Measurements from ENCODE around the gene TRIM24.

The TRIM24 gene

DNA sequence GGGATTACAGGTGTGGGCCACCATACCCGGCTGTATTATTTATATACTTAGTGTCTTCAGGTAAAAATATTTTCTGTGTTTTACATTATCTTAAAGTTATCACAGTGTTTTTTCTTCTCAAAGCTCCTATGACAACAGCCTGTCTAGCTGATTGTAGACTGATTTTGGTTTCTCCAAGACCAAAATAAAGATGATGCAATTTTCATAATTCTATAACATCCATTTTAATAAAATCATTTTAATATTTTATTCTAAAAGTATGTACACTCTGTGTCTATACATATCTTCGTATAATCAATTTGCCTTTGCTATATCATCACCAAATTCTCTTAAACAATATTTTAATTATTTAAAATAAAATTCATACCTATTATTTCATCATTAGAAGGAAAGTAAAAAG lies 108.6 kb downstream of the TRIM24 start:
- DNase-seq (ENCODE audit: low read depth in 1 of 2, low spot score in 1 of 2) = no peak

DNA sequence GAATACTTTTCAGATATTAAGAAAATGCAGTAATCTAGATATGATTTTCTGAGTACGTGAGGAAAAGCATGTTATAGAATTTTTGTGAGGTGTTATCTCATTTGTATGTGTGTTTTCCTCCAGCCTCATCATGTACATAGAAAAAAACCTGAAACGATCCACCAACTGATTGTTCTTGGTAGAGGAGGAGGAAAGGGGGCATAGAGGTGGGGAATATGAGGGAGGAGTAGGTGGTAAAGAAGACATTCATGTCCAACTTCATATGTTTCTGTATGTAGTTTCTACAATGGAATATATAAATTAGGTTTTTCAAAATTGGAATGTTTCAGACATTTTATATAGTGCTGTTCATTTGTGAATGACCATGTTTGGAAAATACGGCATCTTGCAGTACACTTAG lies 109.4 kb downstream of the TRIM24 start:
- no peak for DNase-seq (ENCODE audit: low read depth in 1 of 2, low spot score in 1 of 2)

GRCh38 chr7:138570715-138571114 lies 110.7 kb downstream of the TRIM24 start:
- DNase-seq (ENCODE audit: low read depth in 1 of 2, low spot score in 1 of 2) = no peak

- DNase-seq (ENCODE audit: low read depth in 1 of 2, low spot score in 1 of 2) = no peak
Measured at GRCh38 chr7:138573741-138574140, 113.7 kb downstream of the TRIM24 start.

DNA sequence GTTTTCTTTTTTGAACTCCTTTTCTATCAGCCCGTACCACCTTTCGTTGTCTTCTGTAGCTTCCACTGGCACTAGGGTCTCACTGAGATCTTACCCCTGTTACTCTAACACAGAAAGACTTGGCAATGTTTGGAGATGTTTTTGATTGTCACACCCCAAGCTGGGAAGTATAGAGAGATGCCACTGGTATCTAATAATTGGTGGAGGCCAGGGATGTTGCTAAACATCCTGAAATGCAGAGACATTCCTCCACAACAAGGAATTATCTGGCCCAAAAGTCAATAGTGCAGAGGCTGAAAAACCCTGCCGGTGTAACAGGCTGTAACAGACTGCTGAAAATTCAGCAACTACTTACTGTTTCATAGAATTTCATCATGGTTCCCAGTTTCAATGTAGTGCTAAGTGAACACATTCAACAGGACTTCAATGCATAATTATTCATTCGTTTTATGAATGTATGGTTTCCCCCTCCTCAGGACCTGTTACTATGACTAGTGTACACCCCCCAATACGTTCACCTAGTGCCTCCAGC lies 115.9 kb downstream of the TRIM24 start:
- DNase-seq (ENCODE audit: low read depth in 1 of 2, low spot score in 1 of 2) = no peak

GRCh38 chr7:138579136-138579535 lies 119.1 kb downstream of the TRIM24 start:
- DNase-seq (ENCODE audit: low read depth in 1 of 2, low spot score in 1 of 2) = no peak

- no peak for DNase-seq (ENCODE audit: low read depth in 1 of 2, low spot score in 1 of 2)
Measured at GRCh38 chr7:138579671-138580070, 119.6 kb downstream of the TRIM24 start.

DNA sequence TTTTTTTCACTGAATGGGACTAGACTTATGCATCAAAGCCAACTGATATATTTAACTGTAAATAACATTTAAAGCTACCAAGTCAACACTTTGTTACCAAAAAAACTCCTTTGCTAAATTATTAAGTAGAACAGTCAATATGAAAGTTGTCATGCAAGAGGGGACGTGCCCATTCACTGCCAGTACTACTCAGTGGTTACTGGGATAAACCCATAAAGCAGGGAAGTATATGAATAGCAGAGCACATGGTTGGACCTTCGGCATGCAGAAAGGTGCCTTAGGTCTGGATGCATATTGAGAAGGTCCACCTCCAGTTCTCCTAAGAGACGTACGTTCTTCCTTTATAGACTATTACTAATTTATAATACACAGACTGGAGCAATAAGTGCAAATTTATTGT lies 121.0 kb downstream of the TRIM24 start:
- no peak for DNase-seq (ENCODE audit: low read depth in 1 of 2, low spot score in 1 of 2)

DNA sequence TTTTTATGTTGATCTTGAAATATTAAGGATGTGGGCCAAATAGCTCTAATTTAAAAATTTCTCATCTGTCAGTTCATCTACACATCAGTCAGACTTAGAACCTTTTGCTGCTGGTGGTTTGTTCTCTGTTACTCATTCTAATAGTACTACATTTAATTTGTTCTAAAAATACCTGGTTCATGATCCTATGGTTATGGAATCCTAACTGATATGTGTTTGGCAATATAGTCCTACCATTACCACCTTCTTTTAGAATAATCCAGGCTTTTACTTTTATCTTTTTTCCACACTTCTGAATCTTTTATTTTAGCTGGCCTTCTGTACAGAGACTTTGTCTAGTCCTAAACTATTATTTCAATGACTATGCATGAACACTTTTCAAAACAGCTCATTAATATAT lies 124.2 kb downstream of the TRIM24 start:
- no peak for DNase-seq (ENCODE audit: low read depth in 1 of 2, low spot score in 1 of 2)

DNA sequence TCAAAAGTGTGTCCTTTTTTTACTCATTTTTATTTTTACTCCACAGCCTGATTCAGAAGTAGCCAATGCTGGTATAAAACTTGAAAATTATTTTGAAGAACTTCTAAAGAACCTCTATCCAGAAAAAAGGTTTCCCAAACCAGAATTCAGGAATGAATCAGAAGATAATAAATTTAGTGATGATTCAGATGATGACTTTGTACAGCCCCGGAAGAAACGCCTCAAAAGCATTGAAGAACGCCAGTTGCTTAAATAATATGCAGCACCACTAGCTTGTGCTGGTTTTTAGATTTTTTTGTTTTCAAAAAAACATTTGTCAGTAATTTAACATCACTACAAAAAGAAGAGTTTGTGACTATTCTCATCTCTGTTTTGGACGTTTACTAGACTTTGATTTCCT lies 124.6 kb downstream of the TRIM24 start:
- no peak for DNase-seq (ENCODE audit: low read depth in 1 of 2, low spot score in 1 of 2)

DNA sequence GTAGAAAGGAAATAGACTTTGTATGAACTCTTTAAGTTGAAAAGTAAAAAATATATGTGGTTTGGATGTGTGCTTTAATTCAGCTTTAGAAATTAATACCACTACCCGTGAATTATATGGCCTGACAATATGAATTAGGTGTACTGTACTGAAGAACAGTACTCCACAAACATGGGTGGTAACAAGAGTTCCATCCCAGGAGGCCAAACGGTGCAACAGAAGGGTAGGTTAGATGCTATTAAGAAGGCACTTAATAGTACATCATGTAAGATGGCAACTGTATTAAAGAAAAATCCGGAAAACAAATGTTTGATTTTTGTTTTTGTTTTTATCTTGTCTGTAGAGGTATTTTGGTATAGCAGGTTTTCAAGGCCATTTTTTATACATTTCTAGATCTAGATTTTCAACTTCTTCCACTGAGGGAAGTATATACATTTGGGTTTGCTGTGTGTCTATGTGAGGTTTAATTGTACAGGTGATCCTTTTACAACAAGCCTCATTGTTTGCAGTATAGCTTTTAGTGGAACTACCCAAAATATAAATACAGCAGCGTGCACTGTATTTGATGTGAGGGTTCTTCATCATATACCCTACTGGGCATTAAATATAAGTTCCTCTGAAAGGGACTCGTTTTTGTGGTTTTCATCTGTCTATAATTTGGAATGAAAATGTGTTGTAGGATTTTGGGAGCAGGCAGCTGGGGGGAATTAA lies 125.4 kb downstream of the TRIM24 start:
- DNase-seq (ENCODE audit: low read depth in 1 of 2, low spot score in 1 of 2) = no peak

GRCh38 chr7:138587485-138587884 lies 127.4 kb downstream of the TRIM24 start:
- no peak for DNase-seq (ENCODE audit: low read depth in 1 of 2, low spot score in 1 of 2)

DNA sequence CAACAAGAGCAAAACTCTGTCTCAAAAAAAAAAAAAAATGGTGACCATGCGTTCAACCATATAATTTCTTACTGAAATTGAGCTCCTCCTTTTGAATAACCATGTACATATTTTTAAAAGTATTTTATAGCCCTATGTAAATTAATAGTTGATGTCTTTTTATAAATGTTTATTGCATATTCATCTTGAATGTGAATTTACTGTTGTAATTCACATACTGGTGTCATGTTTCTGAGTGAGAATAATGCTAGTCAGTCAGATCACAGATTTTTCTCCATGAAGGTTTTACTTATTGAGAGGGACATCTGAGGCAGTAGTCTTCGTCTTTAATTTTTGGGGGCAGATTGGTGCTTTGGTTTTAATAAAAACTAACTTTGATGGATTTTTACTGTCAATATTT lies 128.9 kb downstream of the TRIM24 start:
- DNase-seq (ENCODE audit: low read depth in 1 of 2, low spot score in 1 of 2) = no peak

DNA sequence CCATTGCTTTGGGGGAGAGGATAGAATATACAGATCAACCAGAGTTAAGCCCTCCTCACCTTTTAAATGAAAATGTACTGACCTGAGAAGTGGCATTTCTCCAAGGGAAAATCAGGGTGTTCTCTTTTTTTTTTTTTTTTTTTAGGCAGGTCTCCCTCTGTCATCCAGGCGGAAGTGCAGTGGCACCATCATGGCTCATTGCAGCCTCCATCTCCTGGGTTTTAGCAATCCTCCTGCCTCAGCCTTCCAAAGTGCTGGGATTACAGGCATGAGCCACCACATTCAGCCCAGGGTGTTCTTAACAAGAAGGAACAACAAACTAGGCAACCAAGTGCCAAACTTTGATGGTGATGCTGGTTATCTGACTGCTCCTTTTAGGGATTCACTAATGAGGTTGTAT lies 130.1 kb downstream of the TRIM24 start:
- DNase-seq (ENCODE audit: low read depth in 1 of 2, low spot score in 1 of 2) = no peak

- DNase-seq (ENCODE audit: low read depth in 1 of 2, low spot score in 1 of 2) = no peak
Measured at GRCh38 chr7:138595454-138595853, 135.4 kb downstream of the TRIM24 start.

GRCh38 chr7:138602451-138602850 lies 142.4 kb downstream of the TRIM24 start:
- DNase-seq (ENCODE audit: low read depth in 1 of 2, low spot score in 1 of 2) = no peak

- DNase-seq (ENCODE audit: low read depth in 1 of 2, low spot score in 1 of 2) = no peak
Measured at GRCh38 chr7:138603549-138604318, 143.7 kb downstream of the TRIM24 start.

DNA sequence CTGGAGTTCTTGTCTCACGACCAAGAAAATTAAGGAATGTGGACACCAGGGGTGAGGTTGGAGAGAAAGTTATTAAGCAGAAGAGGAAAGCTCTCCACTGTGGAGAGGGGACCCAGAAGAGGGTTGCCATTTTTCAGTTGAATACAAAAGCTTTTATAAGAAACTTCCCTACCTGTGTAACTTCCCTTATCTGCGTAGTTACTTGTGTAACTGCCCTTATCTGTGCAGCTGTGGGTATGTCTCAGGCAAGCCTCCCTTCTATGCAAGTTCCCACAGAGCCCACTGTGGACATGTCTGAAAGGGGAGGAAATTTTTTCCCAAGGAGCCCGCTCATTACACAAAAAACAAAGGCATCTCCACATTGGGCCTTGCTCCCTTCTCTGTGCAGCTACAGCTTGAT lies 146.2 kb downstream of the TRIM24 start:
- DNase-seq (ENCODE audit: low read depth in 1 of 2, low spot score in 1 of 2) = no peak

- DNase-seq (ENCODE audit: low read depth in 1 of 2, low spot score in 1 of 2) = no peak
Measured at GRCh38 chr7:138607216-138608126, 147.4 kb downstream of the TRIM24 start.

DNA sequence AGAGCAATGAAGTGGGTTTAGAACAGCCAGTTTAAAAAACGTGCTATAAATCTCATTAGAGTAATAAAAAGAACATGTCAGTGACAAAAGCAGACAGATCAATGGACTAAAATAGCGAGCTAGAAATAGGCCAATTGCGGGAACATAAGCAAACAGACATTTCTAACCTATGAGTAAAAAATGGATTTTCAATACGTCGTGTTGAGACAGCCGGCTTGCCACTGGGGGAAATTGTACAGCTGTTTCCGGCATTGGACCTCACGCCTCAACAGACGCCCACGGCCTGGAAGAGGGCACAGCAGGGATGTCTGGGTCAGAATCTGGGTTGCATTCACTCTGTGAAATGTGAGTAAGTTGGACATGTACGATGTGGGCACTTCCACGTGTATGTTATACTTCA lies 148.2 kb downstream of the TRIM24 start:
- DNase-seq (ENCODE audit: low read depth in 1 of 2, low spot score in 1 of 2) = no peak

DNA sequence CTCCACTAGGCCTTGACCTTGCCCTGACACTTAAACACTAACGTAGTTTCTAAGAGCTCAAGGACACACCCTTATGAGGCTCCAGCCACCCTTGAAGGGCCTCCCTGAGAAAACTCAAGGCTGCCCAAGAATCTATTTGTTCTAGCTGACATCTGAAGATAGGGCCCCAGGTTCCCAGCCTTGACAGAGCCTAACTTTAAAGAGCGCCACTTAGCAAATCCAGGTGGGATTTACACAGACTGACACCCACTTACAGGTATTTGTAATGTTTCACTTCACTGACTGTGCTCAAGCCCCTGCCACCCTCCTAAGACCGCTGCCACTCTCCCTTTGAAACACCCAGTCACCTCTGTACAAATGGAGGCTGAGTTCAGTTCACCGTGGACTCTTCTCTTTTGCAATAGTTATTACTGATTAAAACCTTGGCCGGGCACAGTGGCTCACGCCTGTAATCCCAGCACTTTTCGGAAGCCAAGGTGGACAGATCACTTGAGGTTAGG lies 150.7 kb downstream of the TRIM24 start:
- DNase-seq (ENCODE audit: low read depth in 1 of 2, low spot score in 1 of 2) = no peak
